CD8-positive, alpha-beta memory T cell (primary cell): ENCODE measurements around the gene SCEL. TPM values are rescaled to one million over a fixed set of nuclear protein-coding genes. Genes with fewer than 3 reads are reported as not detected.
A peak's percentile ranks its signal among the peaks of the same experiment; 100 is the strongest.

Experiments used
- CTCF ChIA-PET: fragments of 350-600 bp; sonication (Branson Sonifier 250); formaldehyde crosslinking; loops from one replicate; lab custom pipeline; 2021; ENCODE audit warnings: antibody characterized with exemption; lab: Charles Lee
- POLR2A ChIA-PET: fragments of 350-600 bp; sonication (Branson Sonifier 250); formaldehyde crosslinking; loops from one replicate; lab custom pipeline; 2021; ENCODE audit warnings: antibody characterized with exemption; lab: Charles Lee
- DNase-seq, 5 donors: peaks; one replicate each; pipeline versions ENCODE4 v3.0.0 to v3.0.0-alpha.2; 2020 to 2022; ENCODE audit warnings: mixed read lengths in 1 of 5
- H3K27ac ChIP-seq: one replicate; pipeline ENCODE4 v1.7.0; 2013; ENCODE audit warnings: low read depth, mild to moderate bottlenecking, low read length, moderate library complexity
- H3K27me3 ChIP-seq: 2 replicates; pipeline ENCODE4 v1.7.0; 2013; ENCODE audit warnings: low read length, mild to moderate bottlenecking; ENCODE audit not compliant: insufficient read depth, poor library complexity, severe bottlenecking
- H3K36me3 ChIP-seq: 2 replicates; pipeline ENCODE4 v1.7.0; 2013; ENCODE audit warnings: mild to moderate bottlenecking, low read length, moderate library complexity; ENCODE audit not compliant: insufficient read depth
- H3K4me1 ChIP-seq: 2 replicates; pipeline ENCODE4 v1.7.0; 2013; ENCODE audit warnings: mild to moderate bottlenecking, low read length, moderate library complexity; ENCODE audit not compliant: insufficient read depth
- H3K4me3 ChIP-seq: 2 replicates; pipeline ENCODE4 v1.7.0; 2013; ENCODE audit warnings: mild to moderate bottlenecking, low read length
- H3K9me3 ChIP-seq: 2 replicates; pipeline ENCODE4 v1.7.0; 2013; ENCODE audit warnings: mild to moderate bottlenecking, low read length
- H3K27ac Mint-ChIP-seq, 8 donors: one replicate each; pipeline ENCODE4 v1.8.0; 2020 to 2021; ENCODE audit warnings: mixed read lengths in 8 of 8, mild to moderate bottlenecking in 6 of 8, inconsistent platforms in 3 of 8, moderate library complexity in 3 of 8
- H3K27me3 Mint-ChIP-seq, 2 donors: one replicate each; pipeline ENCODE4 v1.8.0; 2020 to 2021; ENCODE audit warnings: mixed read lengths in 2 of 2, mild to moderate bottlenecking in 1 of 2, moderate library complexity in 1 of 2
- H3K36me3 Mint-ChIP-seq, 3 donors: one replicate each; pipeline ENCODE4 v1.8.0; 2020 to 2021; ENCODE audit warnings: mixed read lengths in 3 of 3, inconsistent platforms in 1 of 3, mild to moderate bottlenecking in 1 of 3
- H3K4me1 Mint-ChIP-seq, 3 donors: one replicate each; pipeline ENCODE4 v1.8.0; 2020 to 2021; ENCODE audit warnings: mixed read lengths in 3 of 3, inconsistent platforms in 1 of 3, mild to moderate bottlenecking in 1 of 3
- H3K4me3 Mint-ChIP-seq, 7 donors: one replicate each; pipeline ENCODE4 v1.8.0; 2020 to 2021; ENCODE audit warnings: mixed read lengths in 7 of 7, mild to moderate bottlenecking in 6 of 7, moderate library complexity in 4 of 7, inconsistent platforms in 2 of 7
- H3K9me3 Mint-ChIP-seq, 5 donors: one replicate each; pipeline ENCODE4 v1.8.0; 2020 to 2022; ENCODE audit warnings: mixed read lengths in 5 of 5, mild to moderate bottlenecking in 3 of 5, moderate library complexity in 2 of 5, inconsistent platforms in 1 of 5
- polyA plus RNA-seq: library from polyadenylated mRNA; unstranded; fragments of 300-500 nt; fragmentation: Illumina TruSeq; gene quantifications from one replicate; pipeline ENCODE4 v1.2.3, GENCODE V29; 2021
- total RNA-seq, 2 experiments: library from RNA; stranded (reverse); gene quantifications; one replicate each; pipeline ENCODE4 v1.2.3, GENCODE V29; 2021

Gene SCEL
- total and polyA plus RNA-seq, 3 experiments from 2014 or later: not detected

- Histone ChIP-seq H3K36me3 (no peaks in the 10 kb centered on the region), H3K9me3 (no peaks in the 10 kb centered on the region), H3K27ac (no peak overlapping the region), H3K27me3 (no peaks in the 10 kb centered on the region), H3K4me3 (no peak overlapping the region), H3K4me1 (no peaks in the 10 kb centered on the region)
- no peak overlapping the region for H3K27ac Mint-ChIP-seq
- H3K4me3 Mint-ChIP-seq: no peak overlapping the region
- no peaks in the 10 kb centered on the region for H3K9me3 Mint-ChIP-seq
- no peaks in the 10 kb centered on the region for H3K36me3 Mint-ChIP-seq
- DNase-seq: no peak
- ChIA-PET CTCF (no interaction called here), POLR2A (no interaction called here)
- peaks cover 10 to 15% of the 10 kb centered on the region in 2 donors for H3K27me3 Mint-ChIP-seq
- H3K4me1 Mint-ChIP-seq: no peaks in the 10 kb centered on the region
These were observed 32.1 kb upstream of the SCEL start for GRCh38 chr13:77503398-77503797.

- no peaks in the 10 kb centered on the region for H3K9me3 ChIP-seq
- Mint-ChIP-seq H3K27ac (no peak overlapping the region), H3K27me3 (peaks cover 11 to 23% of the 10 kb centered on the region in 2 donors), H3K36me3 (no peaks in the 10 kb centered on the region), H3K4me3 (no peak overlapping the region), H3K9me3 (no peaks in the 10 kb centered on the region), H3K4me1 (peaks cover 0 to 7% (median 0%) of the 10 kb centered on the region in 3 donors)
- no peaks in the 10 kb centered on the region for H3K4me1 ChIP-seq
- DNase-seq: no peak
- no peak overlapping the region for H3K27ac ChIP-seq
- no peak overlapping the region for H3K4me3 ChIP-seq
- ChIA-PET POLR2A (no interaction called here), CTCF (no interaction called here)
- H3K27me3 ChIP-seq: no peaks in the 10 kb centered on the region
- H3K36me3 ChIP-seq: no peaks in the 10 kb centered on the region
These were observed 28.6 kb upstream of the SCEL start for GRCh38 chr13:77506874-77507273.

GRCh38 chr13:77507931-77508776, 27.4 kb upstream of the SCEL start:
- peaks cover 12 to 23% of the 10 kb centered on the region in 2 donors for H3K27me3 Mint-ChIP-seq
- Histone ChIP-seq H3K36me3 (no peaks in the 10 kb centered on the region), H3K4me3 (no peak overlapping the region), H3K4me1 (no peaks in the 10 kb centered on the region), H3K9me3 (no peaks in the 10 kb centered on the region), H3K27me3 (no peaks in the 10 kb centered on the region), H3K27ac (no peak overlapping the region)
- ChIA-PET CTCF (no interaction called here), POLR2A (no interaction called here)
- no peak overlapping the region for H3K27ac Mint-ChIP-seq
- H3K36me3 Mint-ChIP-seq: no peaks in the 10 kb centered on the region
- H3K4me1 Mint-ChIP-seq: peaks cover 0 to 7% (median 0%) of the 10 kb centered on the region in 3 donors
- DNase-seq: no peak
- H3K9me3 Mint-ChIP-seq: no peaks in the 10 kb centered on the region
- H3K4me3 Mint-ChIP-seq: no peak overlapping the region

GRCh38 chr13:77508959-77509620, 26.4 kb upstream of the SCEL start:
- Histone ChIP-seq H3K36me3 (no peaks in the 10 kb centered on the region), H3K4me3 (no peak overlapping the region), H3K4me1 (no peaks in the 10 kb centered on the region), H3K9me3 (no peaks in the 10 kb centered on the region), H3K27ac (no peak overlapping the region), H3K27me3 (no peaks in the 10 kb centered on the region)
- Mint-ChIP-seq H3K4me3 (no peak overlapping the region), H3K27ac (no peak overlapping the region), H3K4me1 (peaks cover 0 to 7% (median 0%) of the 10 kb centered on the region in 3 donors), H3K36me3 (no peaks in the 10 kb centered on the region), H3K27me3 (peaks cover 12 to 23% of the 10 kb centered on the region in 2 donors), H3K9me3 (no peaks in the 10 kb centered on the region)
- no peak for DNase-seq
- CTCF ChIA-PET: no interaction called here
- POLR2A ChIA-PET: no interaction called here

GRCh38 chr13:77510156-77510555, 25.4 kb upstream of the SCEL start:
- DNase-seq: no peak
- H3K4me3 ChIP-seq: no peak overlapping the region
- Mint-ChIP-seq H3K36me3 (no peaks in the 10 kb centered on the region), H3K27ac (peak overlapping the region in 1 of 8 donors; percentile 0), H3K9me3 (no peaks in the 10 kb centered on the region), H3K4me1 (peaks cover 0 to 12% (median 0%) of the 10 kb centered on the region in 3 donors), H3K27me3 (peaks cover 12 to 20% of the 10 kb centered on the region in 2 donors), H3K4me3 (no peak overlapping the region)
- H3K4me1 ChIP-seq: no peaks in the 10 kb centered on the region
- no peak overlapping the region for H3K27ac ChIP-seq
- no peaks in the 10 kb centered on the region for H3K36me3 ChIP-seq
- no peaks in the 10 kb centered on the region for H3K27me3 ChIP-seq
- ChIA-PET CTCF (no interaction called here), POLR2A (no interaction called here)
- no peaks in the 10 kb centered on the region for H3K9me3 ChIP-seq

GRCh38 chr13:77511552-77511951, 24.0 kb upstream of the SCEL start:
- no peaks in the 10 kb centered on the region for H3K36me3 Mint-ChIP-seq
- no peak overlapping the region for H3K4me3 Mint-ChIP-seq
- Histone ChIP-seq H3K27me3 (no peaks in the 10 kb centered on the region), H3K36me3 (no peaks in the 10 kb centered on the region), H3K4me1 (no peaks in the 10 kb centered on the region), H3K4me3 (no peak overlapping the region), H3K9me3 (no peaks in the 10 kb centered on the region), H3K27ac (no peak overlapping the region)
- ChIA-PET CTCF (no interaction called here), POLR2A (no interaction called here)
- H3K4me1 Mint-ChIP-seq: peaks cover 0 to 12% (median 0%) of the 10 kb centered on the region in 3 donors
- no peak for DNase-seq
- H3K27me3 Mint-ChIP-seq: peaks cover 10 to 16% of the 10 kb centered on the region in 2 donors
- no peaks in the 10 kb centered on the region for H3K9me3 Mint-ChIP-seq
- no peak overlapping the region for H3K27ac Mint-ChIP-seq

DNA sequence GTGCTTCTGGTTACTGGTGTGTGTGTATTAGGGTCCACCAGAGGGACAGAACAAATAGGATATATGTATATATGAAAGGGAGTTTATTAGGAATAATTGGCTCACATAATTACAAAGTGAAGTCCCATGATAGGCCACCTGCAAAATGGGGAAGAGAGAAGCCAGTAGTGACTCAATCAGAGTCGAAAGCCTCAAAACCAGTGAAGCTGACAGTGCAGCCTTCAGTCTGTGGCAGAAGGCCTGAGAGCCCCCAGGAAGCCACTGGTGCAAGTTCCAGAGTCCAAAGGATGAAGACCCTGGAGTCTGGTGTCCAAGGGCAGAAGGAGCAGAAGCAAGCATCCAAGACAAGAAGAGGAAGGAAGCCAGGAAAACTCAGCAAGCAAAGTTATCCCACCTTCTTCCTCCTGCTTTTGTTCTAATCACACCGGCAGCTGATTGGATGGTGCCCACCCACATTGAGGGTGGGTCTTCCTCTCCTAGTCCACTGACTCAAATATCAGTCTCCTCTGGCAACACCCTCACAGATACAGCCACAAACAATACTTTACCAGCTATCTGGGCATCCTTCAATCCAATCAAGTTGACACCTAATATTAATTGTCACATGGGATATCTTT, 21.7 kb upstream of the SCEL start:
- Histone ChIP-seq H3K9me3 (no peaks in the 10 kb centered on the region), H3K27ac (no peak overlapping the region), H3K4me1 (no peaks in the 10 kb centered on the region), H3K36me3 (no peaks in the 10 kb centered on the region), H3K27me3 (no peaks in the 10 kb centered on the region), H3K4me3 (no peak overlapping the region)
- H3K4me1 Mint-ChIP-seq: peaks cover 0 to 12% (median 0%) of the 10 kb centered on the region in 3 donors
- DNase-seq: no peak
- no peak overlapping the region for H3K27ac Mint-ChIP-seq
- no peak overlapping the region for H3K4me3 Mint-ChIP-seq
- POLR2A ChIA-PET: no interaction called here
- CTCF ChIA-PET: interaction anchor here (1.0 kb wide), 1 partner anchor 15 kb away, joined by 3 read pairs; no protein-coding TSS in a partner anchor
- peaks cover 1 to 7% of the 10 kb centered on the region in 2 donors for H3K27me3 Mint-ChIP-seq
- no peaks in the 10 kb centered on the region for H3K9me3 Mint-ChIP-seq
- no peaks in the 10 kb centered on the region for H3K36me3 Mint-ChIP-seq

- Mint-ChIP-seq H3K4me3 (no peak overlapping the region), H3K27ac (no peak overlapping the region), H3K27me3 (peaks cover 1 to 2% of the 10 kb centered on the region in 2 donors), H3K4me1 (peaks cover 0 to 7% (median 0%) of the 10 kb centered on the region in 3 donors), H3K9me3 (no peaks in the 10 kb centered on the region), H3K36me3 (no peaks in the 10 kb centered on the region)
- H3K36me3 ChIP-seq: no peaks in the 10 kb centered on the region
- no peaks in the 10 kb centered on the region for H3K27me3 ChIP-seq
- ChIA-PET POLR2A (no interaction called here), CTCF (interaction anchor here (1.0 kb wide), 1 partner anchor 15 kb away, joined by 3 read pairs; no protein-coding TSS in a partner anchor)
- no peaks in the 10 kb centered on the region for H3K9me3 ChIP-seq
- no peak overlapping the region for H3K27ac ChIP-seq
- H3K4me3 ChIP-seq: no peak overlapping the region
- DNase-seq: no peak
- H3K4me1 ChIP-seq: no peaks in the 10 kb centered on the region
These were observed 21.2 kb upstream of the SCEL start for GRCh38 chr13:77514336-77514726.
